Keratinocyte (primary cell): ENCODE data around the gene ANKHD1.

Source experiments
- EZH2 ChIP-seq: IDR thresholded peaks from one replicate; pipeline ENCODE4 v1.6.1; 2012; ENCODE audit warnings: inconsistent platforms, mild to moderate bottlenecking, low read length, moderate library complexity
- TF ChIP-seq, protein P1 (sequence below), 3 experiments: IDR thresholded peaks in 1 of 3; conservative IDR thresholded peaks in 1 of 3; optimal IDR thresholded peaks in 1 of 3; 2 replicates in 2 of 3; 3 replicates in 1 of 3; pipeline versions ENCODE3 to v1.5.1; 2011; ENCODE audit warnings: low read length in 3 of 3, mild to moderate bottlenecking in 3 of 3, moderate library complexity in 2 of 3, control low read depth in 1 of 3, inconsistent platforms in 1 of 3; ENCODE audit not compliant: insufficient read depth in 2 of 3; ENCODE audit errors: extremely low read depth in 1 of 3

DNA sequence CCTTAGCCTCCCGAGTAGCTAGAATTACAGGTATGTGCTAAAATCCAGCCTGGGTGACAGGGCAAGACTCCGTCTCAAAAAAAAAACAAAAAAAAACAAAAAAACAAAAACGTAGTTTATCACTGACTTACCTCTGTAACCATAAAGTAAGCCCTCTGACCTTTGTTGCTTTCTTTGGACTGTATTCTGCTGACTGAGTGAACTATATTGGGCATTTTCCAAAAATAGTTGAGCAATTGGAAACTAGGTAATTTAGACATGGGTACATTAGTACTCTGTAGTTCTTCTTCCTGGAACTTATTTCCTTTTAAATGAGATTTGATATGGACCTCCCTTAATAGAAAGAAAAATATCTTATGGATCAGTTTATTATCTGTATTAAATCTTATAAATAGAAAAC lies 66.6 kb downstream of the ANKHD1 start:
- TF ChIP-seq, protein P1, sequence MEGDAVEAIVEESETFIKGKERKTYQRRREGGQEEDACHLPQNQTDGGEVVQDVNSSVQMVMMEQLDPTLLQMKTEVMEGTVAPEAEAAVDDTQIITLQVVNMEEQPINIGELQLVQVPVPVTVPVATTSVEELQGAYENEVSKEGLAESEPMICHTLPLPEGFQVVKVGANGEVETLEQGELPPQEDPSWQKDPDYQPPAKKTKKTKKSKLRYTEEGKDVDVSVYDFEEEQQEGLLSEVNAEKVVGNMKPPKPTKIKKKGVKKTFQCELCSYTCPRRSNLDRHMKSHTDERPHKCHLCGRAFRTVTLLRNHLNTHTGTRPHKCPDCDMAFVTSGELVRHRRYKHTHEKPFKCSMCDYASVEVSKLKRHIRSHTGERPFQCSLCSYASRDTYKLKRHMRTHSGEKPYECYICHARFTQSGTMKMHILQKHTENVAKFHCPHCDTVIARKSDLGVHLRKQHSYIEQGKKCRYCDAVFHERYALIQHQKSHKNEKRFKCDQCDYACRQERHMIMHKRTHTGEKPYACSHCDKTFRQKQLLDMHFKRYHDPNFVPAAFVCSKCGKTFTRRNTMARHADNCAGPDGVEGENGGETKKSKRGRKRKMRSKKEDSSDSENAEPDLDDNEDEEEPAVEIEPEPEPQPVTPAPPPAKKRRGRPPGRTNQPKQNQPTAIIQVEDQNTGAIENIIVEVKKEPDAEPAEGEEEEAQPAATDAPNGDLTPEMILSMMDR (optimal IDR thresholded peaks at IDR 0.05 in 1 of 3, IDR thresholded peaks at IDR 0.05 in 1 of 3, conservative IDR thresholded peaks at IDR 0.05 in 1 of 3; ENCODE audit: extremely low read depth in 1 of 3, insufficient read depth in 2 of 3, low read length in 3 of 3) = no peak
- TF ChIP-seq EZH2 = no peak
